ENCODE measurements around the gene AFF1.
"Not testable (repeated sequence)": the region's sequence is repeated elsewhere in the genome, so short reads cannot be mapped to it uniquely, and the experiment has no call there.

The AFF1 gene

DNA sequence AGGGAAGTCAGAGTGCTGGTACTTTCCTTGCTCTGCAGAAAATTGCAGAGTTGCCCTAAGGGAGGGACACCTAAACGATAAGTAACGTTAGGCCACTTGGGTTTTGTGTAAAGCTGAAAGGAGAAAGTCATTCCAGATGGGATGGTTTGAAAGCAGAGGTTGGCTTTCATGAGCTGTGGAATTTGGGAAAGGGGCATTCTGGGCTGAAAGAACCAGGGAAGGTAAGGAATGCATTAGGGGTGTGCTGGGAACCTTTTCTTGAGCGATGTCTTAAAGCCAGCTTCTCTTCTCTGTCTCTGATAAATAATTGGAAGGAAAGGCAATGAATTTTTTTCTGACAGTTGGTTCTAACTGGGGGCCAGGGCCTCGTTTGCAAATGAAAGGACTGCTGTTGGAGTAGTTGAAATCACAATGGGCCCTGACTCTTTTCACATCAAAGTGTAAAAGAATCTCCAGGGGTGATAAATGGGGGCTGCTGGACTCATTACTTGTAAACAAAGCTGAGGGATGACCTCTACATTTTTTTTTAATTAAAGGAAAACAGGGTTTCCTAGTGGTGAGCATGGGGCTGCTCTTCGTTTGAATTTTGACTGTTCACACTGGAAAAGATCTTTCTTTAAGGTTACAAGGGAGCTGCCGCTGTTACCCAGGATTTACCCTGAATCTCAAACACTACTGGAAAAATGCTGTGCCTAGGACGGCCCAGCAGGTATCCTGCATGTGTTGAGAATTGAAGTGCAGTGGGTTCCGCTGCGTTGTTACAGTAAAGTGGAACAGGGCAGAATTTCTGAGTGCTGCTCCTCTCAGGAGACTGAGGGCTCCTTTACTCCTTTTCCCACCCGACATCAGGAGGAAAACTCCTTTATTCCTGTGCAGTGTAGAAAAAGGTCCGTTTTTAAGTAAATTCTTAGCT, 25.0 kb downstream of the AFF1 start:
- no peak for DNase-seq

DNA sequence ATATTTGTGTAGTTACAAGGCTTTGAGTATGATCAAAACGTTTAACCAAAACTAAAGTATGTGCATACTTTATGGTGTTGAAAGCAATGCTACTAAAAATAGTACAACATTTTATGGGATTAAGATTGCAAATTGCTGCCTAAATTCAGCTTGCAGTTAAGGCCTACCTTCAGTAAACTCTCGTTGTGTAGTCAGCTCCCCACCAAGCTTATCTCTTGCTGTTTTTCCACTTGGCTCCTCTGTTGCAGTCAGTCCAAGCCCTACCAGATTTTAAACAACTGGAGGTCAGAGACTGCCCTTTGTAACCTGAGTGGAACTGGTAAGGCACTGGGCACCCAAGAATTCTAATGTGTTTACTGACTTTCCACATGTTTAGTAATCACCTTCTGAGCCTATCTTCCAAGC, 25.7 kb downstream of the AFF1 start:
- DNase-seq, result no peak

DNA sequence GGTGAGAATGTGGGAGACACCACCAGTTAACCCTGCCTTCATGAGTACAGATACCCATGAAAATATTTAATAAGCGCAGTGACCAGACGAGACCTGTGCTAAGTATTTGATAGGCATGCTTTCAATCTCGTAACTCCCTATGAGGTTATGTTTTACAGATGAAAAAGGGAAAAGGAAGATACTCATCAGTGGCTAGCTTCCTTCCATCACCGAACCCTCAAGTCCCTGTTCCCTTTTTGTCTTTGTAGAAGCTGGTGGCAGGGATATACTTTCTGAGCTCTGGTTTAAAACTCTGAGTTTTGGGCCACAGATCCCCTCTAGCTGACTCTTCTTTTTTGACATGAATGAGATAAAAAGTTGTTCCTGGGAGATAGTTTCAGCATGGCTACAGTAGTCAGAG, 26.3 kb downstream of the AFF1 start:
- DNase-seq, result no peak

- DNase-seq, result no peak
Measured at GRCh38 chr4:86961605-86962295, 26.9 kb downstream of the AFF1 start.

DNA sequence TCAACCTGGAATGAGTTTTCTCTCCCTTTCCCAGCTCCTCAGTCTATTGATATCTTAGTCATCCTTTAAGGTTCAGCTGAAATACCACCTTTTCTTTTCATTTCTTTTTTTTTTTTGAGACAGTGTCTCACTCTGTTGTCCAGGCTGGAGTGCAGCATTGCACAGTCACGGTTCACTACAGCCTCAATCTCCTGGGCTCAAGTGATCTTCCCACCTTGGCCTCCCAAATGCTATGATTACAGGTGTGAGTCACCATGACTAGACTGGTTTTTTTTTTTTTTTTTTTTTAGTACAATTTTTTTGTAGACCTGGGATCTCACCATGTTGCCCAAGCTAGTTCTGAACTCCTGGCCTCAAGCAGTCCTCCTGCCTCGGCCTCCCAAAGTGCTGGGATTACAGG, 28.9 kb downstream of the AFF1 start:
- no peak for DNase-seq

DNA sequence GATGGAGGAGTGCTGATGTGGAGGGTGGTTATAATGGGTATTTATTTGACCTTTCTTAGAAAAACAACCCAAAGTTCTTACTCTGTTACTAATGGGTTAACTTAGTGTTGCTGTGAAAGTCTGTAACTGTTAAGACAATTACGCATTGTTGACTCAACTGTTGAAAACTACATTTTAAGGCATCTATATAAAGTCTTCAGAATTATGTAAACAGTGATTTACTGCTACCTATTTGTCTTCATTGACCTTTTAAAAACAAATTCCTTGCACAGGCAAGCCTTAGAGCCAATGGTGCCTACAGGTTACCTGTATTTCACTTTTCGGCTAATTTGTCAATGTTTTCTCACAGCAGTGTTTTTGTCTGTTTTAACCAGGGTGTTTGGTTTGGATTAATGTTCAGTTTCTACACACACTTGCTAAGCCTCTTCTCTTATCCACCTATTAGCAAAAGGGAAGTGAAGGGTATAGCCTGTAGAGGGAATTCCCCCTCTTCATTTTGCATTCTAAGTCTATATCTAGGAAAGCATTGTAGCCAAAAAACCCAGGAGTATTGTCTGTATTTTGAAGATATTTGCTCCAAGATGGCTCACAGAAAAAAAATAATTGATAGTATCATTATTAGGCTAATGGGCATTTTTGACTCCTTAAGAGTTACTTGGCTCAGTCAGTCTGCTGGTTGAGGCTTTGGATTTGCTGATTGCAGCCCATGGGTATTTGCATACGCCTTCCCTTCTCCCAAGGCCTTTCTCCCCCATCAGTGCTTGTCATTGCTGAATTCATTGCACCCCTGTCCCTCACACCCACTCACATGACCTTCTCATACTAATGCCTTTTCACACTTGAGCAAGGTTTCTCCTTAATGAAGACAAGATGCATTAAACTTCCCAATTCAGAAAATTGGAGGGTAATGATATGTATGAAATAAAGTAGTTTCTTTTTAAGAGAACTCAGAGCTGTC, 30.5 kb downstream of the AFF1 start:
- no peak for DNase-seq

- no peak for DNase-seq
Measured at GRCh38 chr4:86967073-86967472, 32.3 kb downstream of the AFF1 start.

- DNase-seq, result no peak
Measured at GRCh38 chr4:86967798-86968197, 33.0 kb downstream of the AFF1 start.

DNA sequence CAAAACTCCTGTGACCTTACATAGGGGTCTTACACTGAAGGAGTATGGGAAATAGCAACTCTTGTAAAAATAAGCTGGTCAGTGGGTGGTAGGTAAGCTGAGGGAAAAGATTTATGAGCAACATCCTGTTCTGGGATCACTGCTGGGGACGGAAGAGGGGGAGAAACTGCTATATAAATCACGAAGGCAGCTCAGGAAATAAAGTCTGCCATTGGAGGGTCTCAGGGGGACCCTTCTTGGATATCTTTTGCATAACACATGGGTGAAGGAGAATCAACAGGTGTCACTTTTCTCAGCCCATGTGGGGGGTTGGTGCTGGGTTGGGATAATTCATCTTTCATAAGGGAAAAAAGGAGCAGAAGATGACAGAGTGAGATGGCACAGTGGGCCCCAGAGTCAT, 33.7 kb downstream of the AFF1 start:
- DNase-seq, result no peak

GRCh38 chr4:86970447-86971354, 35.9 kb downstream of the AFF1 start:
- DNase-seq, result no peak

DNA sequence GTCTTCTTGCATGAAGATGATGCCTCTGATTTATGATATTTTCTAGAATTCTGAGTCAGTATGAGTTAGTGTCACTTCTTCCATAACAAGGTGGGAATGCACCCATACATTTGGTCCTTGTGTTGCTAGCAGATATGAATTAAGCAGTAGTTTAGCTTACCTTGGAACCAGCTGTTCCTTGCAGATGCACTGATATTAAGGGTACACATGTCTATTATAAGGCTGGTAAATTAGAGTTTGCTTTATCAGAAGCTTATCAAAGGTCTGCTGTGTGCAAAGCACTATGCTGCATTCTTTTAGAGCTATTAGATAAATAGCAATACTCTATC, 36.5 kb downstream of the AFF1 start:
- no peak for DNase-seq

DNA sequence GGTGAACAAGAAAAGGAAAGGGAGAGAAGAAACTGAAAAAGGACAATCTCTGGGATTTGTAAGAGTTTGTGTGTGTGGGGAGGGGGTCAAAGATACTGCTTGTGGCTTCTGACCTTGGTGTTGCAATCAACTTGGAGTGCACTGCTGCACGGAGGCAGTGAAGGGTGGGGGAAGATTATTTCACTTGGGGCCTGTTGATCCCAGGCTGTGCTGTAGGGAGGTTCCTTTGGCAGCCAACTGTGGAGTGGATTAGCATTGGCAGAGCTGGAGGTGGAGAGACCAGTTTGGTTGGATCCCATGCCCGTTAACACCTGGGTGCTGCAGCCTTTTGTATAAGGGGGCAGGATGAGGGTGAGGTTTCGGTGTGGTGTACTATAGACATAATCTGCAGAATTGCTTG, 38.2 kb downstream of the AFF1 start:
- no peak for DNase-seq

GRCh38 chr4:86973668-86974067, 38.9 kb downstream of the AFF1 start:
- no peak for DNase-seq

- no peak for DNase-seq
Measured at GRCh38 chr4:86974551-86974994, 39.8 kb downstream of the AFF1 start.

GRCh38 chr4:86975927-86976326, 41.1 kb downstream of the AFF1 start:
- DNase-seq, result no peak

GRCh38 chr4:86976801-86977485, 42.1 kb downstream of the AFF1 start:
- DNase-seq, result no peak

- no peak for DNase-seq
Measured at GRCh38 chr4:86977621-86978184, 42.9 kb downstream of the AFF1 start.

- DNase-seq, result no peak
Measured at GRCh38 chr4:86978709-86979108, 43.9 kb downstream of the AFF1 start.

DNA sequence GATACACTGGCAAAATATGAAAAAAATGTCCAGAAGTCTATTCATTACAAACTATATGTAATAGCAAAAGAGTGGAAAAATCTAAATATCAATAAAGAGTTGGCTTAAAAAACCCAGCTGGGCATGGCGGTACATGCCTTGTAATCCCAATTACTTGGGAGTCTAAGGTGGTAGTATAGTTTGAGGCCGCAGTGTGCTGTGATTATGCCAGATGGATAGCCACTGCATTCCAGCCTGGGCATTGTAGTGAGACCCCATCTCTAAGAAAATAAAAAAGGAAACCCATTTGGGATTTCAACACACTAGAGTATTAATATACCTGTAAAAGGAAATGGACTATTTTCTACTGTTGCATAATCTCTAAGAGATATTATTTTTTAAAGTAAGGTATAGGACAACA, 45.4 kb downstream of the AFF1 start:
- no peak for DNase-seq

GRCh38 chr4:86981789-86982188, 47.0 kb downstream of the AFF1 start:
- DNase-seq, result no peak

DNA sequence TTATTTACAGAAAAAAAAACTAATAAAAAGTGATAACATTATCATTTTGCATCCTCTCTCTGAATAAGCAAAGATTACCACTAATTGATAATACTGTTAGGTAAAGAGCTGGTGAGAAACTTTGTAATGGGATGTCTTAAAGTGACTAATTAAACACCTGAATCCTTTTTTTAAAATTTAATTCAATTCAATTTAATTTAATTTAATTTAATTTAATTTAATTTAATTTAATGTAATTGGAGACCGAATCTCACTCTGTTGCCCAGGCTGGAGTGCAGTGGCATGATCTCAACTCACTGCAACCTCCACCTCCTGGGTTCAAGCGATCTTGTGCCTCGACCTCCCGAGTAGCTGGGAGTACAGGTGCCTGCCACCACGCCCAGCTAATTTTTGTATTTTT, 51.0 kb downstream of the AFF1 start:
- DNase-seq, result not testable (repeated sequence)

Data from activated CD8-positive, alpha-beta memory T cell treated with anti-CD3 and anti-CD28 coated beads, Interleukin-2, amount 50 U/mL, for 48 hours (primary cell).